ENCODE results near the gene ZNF333.

DNA sequence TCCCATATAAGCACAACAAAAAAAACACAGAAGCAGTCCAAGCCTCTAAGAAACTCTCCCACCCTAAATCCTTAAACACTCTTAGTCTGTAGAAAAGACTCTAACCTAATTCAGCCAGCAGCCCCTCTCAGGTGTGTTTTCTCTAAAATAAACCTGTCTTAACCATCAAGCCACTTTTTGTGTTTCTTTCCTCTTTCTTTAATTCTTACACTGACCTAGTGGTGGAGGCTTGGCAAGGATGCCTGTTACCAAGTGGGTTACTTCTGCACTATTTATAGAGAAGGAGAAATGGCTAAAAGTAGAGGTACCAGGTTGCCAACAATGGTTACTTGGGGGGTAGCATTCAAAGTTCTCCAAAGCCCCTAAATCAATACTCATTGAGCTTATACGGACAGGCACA, 43.7 kb downstream of the ZNF333 start:
- TF ChIP-seq FOSL2 (IDR thresholded peaks at IDR 0.05) (no peak), FOSL2 (CRISPR knock-in tag; IDR thresholded peaks at IDR 0.05) (no peak), CTCF (IDR thresholded peaks at IDR 0.05) (no peak), JUN (IDR thresholded peaks at IDR 0.05) (no peak), NFE2L2 (conservative IDR thresholded peaks at IDR 0.05; ENCODE audit: low read length) (no peak), POLR2A (IDR thresholded peaks at IDR 0.05; ENCODE audit: low read length) (no peak)
- TF ChIP-seq, protein P1, sequence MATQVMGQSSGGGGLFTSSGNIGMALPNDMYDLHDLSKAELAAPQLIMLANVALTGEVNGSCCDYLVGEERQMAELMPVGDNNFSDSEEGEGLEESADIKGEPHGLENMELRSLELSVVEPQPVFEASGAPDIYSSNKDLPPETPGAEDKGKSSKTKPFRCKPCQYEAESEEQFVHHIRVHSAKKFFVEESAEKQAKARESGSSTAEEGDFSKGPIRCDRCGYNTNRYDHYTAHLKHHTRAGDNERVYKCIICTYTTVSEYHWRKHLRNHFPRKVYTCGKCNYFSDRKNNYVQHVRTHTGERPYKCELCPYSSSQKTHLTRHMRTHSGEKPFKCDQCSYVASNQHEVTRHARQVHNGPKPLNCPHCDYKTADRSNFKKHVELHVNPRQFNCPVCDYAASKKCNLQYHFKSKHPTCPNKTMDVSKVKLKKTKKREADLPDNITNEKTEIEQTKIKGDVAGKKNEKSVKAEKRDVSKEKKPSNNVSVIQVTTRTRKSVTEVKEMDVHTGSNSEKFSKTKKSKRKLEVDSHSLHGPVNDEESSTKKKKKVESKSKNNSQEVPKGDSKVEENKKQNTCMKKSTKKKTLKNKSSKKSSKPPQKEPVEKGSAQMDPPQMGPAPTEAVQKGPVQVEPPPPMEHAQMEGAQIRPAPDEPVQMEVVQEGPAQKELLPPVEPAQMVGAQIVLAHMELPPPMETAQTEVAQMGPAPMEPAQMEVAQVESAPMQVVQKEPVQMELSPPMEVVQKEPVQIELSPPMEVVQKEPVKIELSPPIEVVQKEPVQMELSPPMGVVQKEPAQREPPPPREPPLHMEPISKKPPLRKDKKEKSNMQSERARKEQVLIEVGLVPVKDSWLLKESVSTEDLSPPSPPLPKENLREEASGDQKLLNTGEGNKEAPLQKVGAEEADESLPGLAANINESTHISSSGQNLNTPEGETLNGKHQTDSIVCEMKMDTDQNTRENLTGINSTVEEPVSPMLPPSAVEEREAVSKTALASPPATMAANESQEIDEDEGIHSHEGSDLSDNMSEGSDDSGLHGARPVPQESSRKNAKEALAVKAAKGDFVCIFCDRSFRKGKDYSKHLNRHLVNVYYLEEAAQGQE (IDR thresholded peaks at IDR 0.05), result no peak
- TF ChIP-seq, protein P2, sequence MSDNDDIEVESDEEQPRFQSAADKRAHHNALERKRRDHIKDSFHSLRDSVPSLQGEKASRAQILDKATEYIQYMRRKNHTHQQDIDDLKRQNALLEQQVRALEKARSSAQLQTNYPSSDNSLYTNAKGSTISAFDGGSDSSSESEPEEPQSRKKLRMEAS (IDR thresholded peaks at IDR 0.05), result no peak

Data from A549 (cell line).